ENCODE data around the gene SOST.

- TF ChIP-seq ZNF274 (IDR thresholded peaks at IDR 0.05; ENCODE audit: low read length) (no peak), ZNF274 (tag by site-specific recombination; IDR thresholded peaks at IDR 0.05; ENCODE audit: borderline replicate concordance) (no peak), PATZ1 (tag by site-specific recombination; IDR thresholded peaks at IDR 0.05) (no peak), ZNF549 (tag by site-specific recombination; IDR thresholded peaks at IDR 0.05) (no peak), ZNF837 (tag by site-specific recombination; IDR thresholded peaks at IDR 0.05) (no peak), CTCF (tag by site-specific recombination; IDR thresholded peaks at IDR 0.05) (no peak), KLF17 (tag by site-specific recombination; IDR thresholded peaks at IDR 0.05) (no peak), KLF7 (tag by site-specific recombination; IDR thresholded peaks at IDR 0.05; ENCODE audit: borderline replicate concordance) (no peak), ZNF580 (tag by site-specific recombination; IDR thresholded peaks at IDR 0.05) (no peak)
Measured at GRCh38 chr17:43756201-43756600, 2.4 kb downstream of the SOST start.
